HG02973 (cell line): ENCODE results near the gene MLC1.

Experiments used
- ATAC-seq: cut with Tn5 transposase; IDR thresholded peaks from one replicate; pipeline ENCODE4 v1.9.1; 2021; ENCODE audit warnings: moderate library complexity; ENCODE audit not compliant: unreplicated experiment

MLC1 gene

GRCh38 chr22:50078246-50078645 lies 7.0 kb downstream of the MLC1 start:
- no peak for ATAC-seq

GRCh38 chr22:50076646-50077535 lies 8.3 kb downstream of the MLC1 start:
- ATAC-seq: no peak

GRCh38 chr22:50074551-50075530 lies 10.4 kb downstream of the MLC1 start:
- ATAC-seq: no peak

- ATAC-seq: no peak
These were observed 11.2 kb downstream of the MLC1 start for GRCh38 chr22:50074056-50074455.

- ATAC-seq: no peak
These were observed 12.3 kb downstream of the MLC1 start for GRCh38 chr22:50072714-50073538.

- ATAC-seq: no peak
These were observed 13.1 kb downstream of the MLC1 start for GRCh38 chr22:50072167-50072555.

GRCh38 chr22:50071432-50072166 lies 13.6 kb downstream of the MLC1 start:
- no peak for ATAC-seq

- ATAC-seq: no peak
These were observed 14.9 kb downstream of the MLC1 start for GRCh38 chr22:50070366-50070765.

GRCh38 chr22:50068096-50068495 lies 17.1 kb downstream of the MLC1 start:
- no peak for ATAC-seq

GRCh38 chr22:50067244-50067643 lies 18.0 kb downstream of the MLC1 start:
- no peak for ATAC-seq

GRCh38 chr22:50064453-50064852 lies 20.8 kb downstream of the MLC1 start:
- no peak for ATAC-seq

GRCh38 chr22:50063589-50064393 lies 21.4 kb downstream of the MLC1 start:
- ATAC-seq: no peak

- no peak for ATAC-seq
These were observed 22.6 kb downstream of the MLC1 start for GRCh38 chr22:50062509-50063135.

- no peak for ATAC-seq
These were observed 23.3 kb downstream of the MLC1 start for GRCh38 chr22:50061824-50062355.

- no peak for ATAC-seq
These were observed 23.9 kb downstream of the MLC1 start for GRCh38 chr22:50061141-50061823.

- ATAC-seq: no peak
These were observed 24.6 kb downstream of the MLC1 start for GRCh38 chr22:50060441-50061140.

- ATAC-seq: no peak
These were observed 25.4 kb downstream of the MLC1 start for GRCh38 chr22:50059881-50060262.
